Uterus (tissue), 2 donors: Measurements from ENCODE around the gene ZNF892.

Experiments
- POLR2A ChIP-seq, 2 donors: fragments of 450-650 bp; IDR thresholded peaks; one replicate each; pipeline ENCODE4 v1.6.1; 2016; ENCODE audit warnings: antibody characterized with exemption in 2 of 2, mild to moderate bottlenecking in 1 of 2, moderate library complexity in 1 of 2
- TF ChIP-seq, protein P1 (sequence below), 4 experiments: fragments of 200-600 bp in 2 of 4; fragments of 450-650 bp in 2 of 4; sonication (generic) in 2 of 4; IDR thresholded peaks; one replicate each; pipeline ENCODE4 v1.5.1; 2016 to 2019; ENCODE audit warnings: antibody characterized with exemption in 4 of 4, mild to moderate bottlenecking in 2 of 4, moderate library complexity in 1 of 4

DNA sequence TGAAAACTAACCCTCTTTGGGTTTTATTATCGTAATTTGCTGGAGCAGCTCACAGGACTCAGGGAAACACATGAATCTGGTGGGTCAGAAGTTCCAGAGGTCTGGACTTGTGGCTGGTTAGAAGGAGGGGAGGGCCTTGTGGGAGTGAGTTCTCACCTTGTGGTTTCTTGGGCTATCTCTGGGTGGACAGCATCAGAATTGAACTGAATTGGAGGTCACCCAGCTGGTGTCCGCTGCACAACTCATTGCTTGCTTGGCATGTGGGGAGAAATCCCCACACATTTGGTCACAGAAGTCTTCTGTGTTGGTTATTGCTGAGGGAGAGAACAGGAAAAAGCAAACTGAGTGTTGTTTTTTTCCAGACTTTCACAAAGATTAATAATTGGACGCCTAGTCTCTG, 27.5 kb downstream of the ZNF892 start:
- TF ChIP-seq, protein P1, sequence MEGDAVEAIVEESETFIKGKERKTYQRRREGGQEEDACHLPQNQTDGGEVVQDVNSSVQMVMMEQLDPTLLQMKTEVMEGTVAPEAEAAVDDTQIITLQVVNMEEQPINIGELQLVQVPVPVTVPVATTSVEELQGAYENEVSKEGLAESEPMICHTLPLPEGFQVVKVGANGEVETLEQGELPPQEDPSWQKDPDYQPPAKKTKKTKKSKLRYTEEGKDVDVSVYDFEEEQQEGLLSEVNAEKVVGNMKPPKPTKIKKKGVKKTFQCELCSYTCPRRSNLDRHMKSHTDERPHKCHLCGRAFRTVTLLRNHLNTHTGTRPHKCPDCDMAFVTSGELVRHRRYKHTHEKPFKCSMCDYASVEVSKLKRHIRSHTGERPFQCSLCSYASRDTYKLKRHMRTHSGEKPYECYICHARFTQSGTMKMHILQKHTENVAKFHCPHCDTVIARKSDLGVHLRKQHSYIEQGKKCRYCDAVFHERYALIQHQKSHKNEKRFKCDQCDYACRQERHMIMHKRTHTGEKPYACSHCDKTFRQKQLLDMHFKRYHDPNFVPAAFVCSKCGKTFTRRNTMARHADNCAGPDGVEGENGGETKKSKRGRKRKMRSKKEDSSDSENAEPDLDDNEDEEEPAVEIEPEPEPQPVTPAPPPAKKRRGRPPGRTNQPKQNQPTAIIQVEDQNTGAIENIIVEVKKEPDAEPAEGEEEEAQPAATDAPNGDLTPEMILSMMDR (IDR thresholded peaks at IDR 0.05), result no peak
- TF ChIP-seq POLR2A (IDR thresholded peaks at IDR 0.05), result no peak
